K562 treated with DMSO at 1 percent for 48 hours (cell line): ENCODE data around the gene EXD3. TPM values are rescaled to one million over a fixed set of nuclear protein-coding genes. Genes with fewer than 3 reads are reported as not detected.

Experiments
- total RNA-seq: library from RNA; unstranded; fragments of 300-600 nt; gene quantifications from 2 replicates; pipeline ENCODE4 v1.2.3, GENCODE V29; 2022; ENCODE audit warnings: low replicate concordance; ENCODE audit errors: extremely low read depth

EXD3 gene, protein sequence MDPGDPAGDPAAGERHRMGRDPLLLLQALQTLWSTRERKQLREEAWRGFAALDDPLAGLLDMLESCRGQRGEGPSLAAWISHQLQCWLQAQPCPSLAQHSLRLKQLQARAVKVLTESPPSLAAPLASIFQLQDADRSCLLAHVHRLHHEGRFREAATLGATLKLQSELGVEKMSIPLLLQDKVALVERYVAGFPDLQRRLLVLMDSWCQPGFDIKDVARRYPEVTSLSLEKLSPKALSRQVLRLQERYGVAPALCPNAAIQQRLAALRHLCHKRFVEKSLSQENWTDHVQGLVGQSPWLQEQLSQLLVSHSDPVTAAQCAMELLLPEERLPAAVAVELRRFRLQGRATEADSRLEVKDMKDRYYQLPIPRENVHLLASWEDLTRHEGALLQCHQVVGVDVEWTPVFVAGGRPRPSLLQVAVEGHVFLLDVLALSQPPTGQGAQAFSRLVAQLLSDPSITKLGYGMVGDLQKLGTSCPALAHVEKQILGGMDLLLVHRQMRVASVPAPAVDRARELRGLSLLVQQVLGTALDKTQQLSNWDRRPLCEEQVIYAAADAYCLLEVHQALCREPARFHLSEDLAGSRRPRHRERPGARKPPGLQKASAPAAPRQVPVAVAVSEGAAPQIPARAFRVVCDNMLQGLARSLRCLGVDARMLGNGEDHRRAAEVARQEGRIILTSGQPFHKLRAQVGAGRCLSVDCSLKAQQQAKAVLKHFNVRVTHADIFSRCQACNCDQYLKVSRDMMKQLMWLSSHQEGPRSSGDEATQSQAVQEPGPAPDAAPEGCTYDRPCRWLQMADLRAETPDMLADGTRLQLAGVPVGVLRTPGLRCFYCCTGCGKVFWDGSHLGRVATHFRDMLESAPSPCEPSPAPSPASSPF
- not detected in 2 replicates for total RNA-seq

DNA sequence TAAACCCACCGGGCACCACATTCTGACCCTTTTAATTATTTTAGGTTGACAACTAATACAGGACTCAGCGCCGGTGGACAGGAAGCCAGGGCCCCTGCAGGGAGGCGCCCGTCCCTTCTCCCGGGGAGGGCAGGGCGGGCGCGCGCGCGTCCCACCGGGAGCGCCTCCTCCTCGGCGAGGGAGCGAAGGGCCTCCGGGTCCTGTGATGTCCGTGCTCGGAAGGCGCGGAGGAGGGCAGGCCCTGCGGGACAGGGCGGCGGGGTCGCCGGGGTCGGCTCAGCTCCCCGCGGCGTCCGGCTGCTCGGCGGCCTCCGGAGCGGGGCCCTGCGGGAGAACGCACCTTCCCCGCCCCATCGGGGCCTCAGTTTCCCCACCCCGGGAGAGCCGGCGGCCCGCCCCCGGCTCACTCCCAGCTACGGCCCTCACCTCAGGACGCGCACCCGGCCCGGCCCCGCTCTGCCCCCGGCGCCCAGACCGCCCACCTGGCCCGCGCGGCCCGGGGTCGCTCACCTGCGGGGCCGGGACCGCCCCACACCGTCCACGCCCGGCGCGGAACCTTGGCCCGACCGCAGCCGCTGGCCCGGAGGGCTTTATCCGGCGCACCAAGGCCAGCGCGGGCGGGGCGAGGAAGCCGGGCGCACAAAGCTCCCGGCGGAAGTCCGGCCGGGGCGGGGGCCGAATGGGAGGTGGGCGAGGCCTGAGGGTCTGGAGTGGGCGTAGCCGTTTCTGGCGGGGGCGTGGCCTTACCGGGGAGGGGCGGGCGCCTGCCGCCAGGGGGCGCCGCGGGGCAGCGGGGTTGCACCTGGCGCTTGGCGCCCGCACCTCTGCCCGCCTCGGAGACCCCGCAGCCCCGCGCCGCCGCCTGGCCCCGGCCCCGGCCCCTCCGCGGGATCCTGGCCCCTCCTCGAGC lies at the start of gene EXD3, which contains the start of gene NOXA1:
TSS of gene EXD3 (minus strand) at position 559 of the 910 bp plus-strand sequence. CDS start 27,805 bp downstream, outside the sequence.
TSS of gene NOXA1 (plus strand) at position 790 of the 910 bp plus-strand sequence. CDS start 137 bp downstream, outside the sequence.

DNA sequence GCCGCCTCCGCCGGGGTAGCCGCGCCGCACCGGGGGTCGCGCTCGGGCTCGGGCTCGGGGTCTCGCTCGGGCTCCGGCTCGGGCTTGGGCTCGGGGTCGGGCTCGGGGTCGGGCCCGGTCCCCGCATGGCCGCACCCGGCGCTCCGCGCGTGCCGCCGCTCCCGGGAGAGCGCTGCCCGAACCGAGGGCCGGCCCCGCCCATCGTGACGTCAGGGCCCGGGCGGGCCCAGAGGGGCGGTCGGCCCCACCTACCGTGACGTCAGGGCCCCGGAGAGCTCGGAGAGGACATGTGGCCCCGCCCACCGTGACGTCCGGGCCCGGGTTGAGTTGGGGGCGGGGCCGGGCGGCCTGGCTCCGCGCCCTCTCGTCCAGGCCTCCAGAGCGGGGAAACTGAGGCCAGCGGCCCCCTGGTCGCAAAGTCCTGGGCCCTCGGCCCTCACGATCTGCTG lies 36.2 kb upstream of the EXD3 start, which contains the start of gene NSMF:
TSS of gene NSMF (minus strand) at position 183 of the 449 bp plus-strand sequence. CDS start 232 bp downstream, outside the sequence.

DNA sequence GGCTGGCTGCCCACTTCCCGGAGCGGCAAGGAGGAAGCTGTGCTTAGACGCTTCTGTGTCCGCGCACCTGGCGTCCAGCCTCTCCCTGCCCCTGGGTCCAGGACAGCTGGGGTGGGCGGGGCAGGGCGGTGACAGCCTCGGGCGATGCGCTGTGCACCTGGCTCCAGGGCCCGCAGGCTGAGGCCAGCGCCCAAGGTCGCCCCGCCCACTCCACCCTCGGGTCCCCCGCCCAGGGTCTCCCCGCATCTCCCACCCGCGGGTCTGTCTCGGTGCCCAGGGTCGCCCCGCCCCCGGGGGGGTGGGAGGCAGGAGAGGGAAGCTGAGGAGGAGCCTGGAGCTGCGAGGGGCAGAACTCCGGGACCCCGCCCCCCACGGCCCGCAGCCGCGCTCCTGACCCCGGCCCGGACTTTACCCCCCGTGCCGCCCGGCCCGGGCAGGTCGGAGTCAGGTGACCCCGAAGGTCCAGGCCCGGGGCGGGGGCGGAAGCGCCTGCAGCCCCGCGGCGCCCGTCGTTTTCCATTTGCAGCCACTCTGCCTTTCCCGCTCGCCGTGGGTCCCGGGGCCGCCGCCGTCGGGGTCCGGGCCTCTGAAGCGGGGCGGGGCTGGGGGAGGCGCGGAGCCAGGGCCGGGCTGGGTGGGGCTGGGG lies 18.4 kb upstream of the EXD3 start, which contains the start of gene ENTPD8:
TSS of gene ENTPD8 (minus strand) at position 69 of the 646 bp plus-strand sequence. CDS start 3,072 bp downstream, outside the sequence.

DNA sequence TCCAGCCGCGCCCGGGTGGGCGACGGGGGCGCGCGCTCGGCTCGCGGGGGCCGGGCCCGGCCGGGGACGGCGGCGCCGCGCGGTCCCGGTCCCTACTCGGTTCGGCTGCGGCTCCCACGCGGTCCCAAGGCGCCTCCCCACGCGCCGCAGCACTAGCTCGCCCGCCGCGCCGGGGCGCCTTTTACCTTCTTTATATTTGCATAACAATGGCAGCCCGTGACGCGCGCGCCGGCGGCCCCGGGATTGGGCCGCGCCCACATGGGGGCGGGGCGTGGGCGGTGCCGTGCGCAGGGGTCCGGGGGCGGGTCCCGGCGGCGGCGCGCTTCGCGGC lies 120.9 kb downstream of the EXD3 start, which contains the start of gene NRARP:
TSS of gene NRARP (minus strand) at position 154 of the 331 bp plus-strand sequence. CDS start 343 bp downstream, outside the sequence.

DNA sequence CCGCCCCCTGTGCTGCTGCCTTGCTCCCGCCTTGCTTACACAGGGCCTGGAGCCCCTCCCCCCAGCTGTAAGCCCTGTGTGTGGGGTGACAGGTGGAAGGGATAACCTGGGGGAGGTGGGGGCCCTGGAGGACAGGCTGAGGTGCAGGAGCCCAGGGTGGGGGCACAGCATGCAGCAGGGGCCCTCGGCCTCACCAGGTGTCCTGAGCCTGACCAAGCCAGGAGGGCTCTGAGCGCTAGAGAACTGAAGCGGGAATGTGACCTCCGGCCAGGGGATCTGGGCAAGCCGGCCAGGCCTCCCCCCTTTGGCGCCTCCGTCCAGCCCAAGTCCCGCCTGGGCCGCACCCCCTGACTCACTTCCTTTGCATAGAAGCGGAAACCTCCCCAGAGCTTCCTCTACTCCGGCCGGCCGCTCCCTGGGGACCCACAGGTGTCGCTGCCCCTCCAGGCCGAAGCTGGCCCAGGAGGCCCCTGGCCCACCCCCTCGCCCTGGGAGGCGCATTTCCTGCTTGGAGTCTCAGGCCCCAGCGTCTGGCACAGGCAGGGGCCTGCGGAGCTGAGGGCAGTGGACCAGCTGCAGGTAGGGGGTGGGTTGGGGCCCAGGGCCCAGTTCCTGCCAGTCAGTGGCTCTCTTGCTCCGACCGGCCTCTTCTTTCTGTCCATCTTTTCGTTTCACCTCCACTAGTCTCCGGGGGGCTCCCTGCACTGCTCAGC lies 145.5 kb downstream of the EXD3 start, which contains the start of gene TOR4A:
TSS of gene TOR4A (plus strand) at position 398 of the 713 bp plus-strand sequence. CDS start 964 bp downstream, outside the sequence.

Other genes starting within 250 kb of the EXD3 start
- gene ANAPC2, start 234.6 kb downstream of the EXD3 start, total RNA-seq, result not detected in 2 replicates
- not detected in 2 replicates for gene SSNA1, start 234.5 kb downstream of the EXD3 start, total RNA-seq
- gene TPRN, start 222.4 kb downstream of the EXD3 start, total RNA-seq, result not detected in 2 replicates
- not detected in 2 replicates for gene TMEM203, start 217.5 kb downstream of the EXD3 start, total RNA-seq
- not detected in 2 replicates for gene NDOR1, start 217.5 kb downstream of the EXD3 start, total RNA-seq
- gene RNF208, start 200.9 kb downstream of the EXD3 start, total RNA-seq, result not detected in 2 replicates
- not detected in 2 replicates for gene CYSRT1, start 198.0 kb downstream of the EXD3 start, total RNA-seq
- gene RNF224, start 195.7 kb downstream of the EXD3 start, total RNA-seq, result not detected in 2 replicates
- gene SLC34A3, start 192.3 kb downstream of the EXD3 start, total RNA-seq, result not detected in 2 replicates
- 943 TPM in 1 of 2 replicates, not detected in the other for gene TUBB4B, start 181.9 kb downstream of the EXD3 start, total RNA-seq
- not detected in 2 replicates for gene STPG3, start 171.9 kb downstream of the EXD3 start, total RNA-seq
- not detected in 2 replicates for gene NELFB, start 167.8 kb downstream of the EXD3 start, total RNA-seq
- gene TOR4A, start 145.4 kb downstream of the EXD3 start, total RNA-seq, result 87.0 TPM in 1 of 2 replicates, not detected in the other
- gene NRARP, start 120.9 kb downstream of the EXD3 start, total RNA-seq, result not detected in 2 replicates
- not detected in 2 replicates for gene NOXA1, start 231 bp upstream of the EXD3 start, total RNA-seq
- not detected in 2 replicates for gene ENTPD8, start 18.2 kb upstream of the EXD3 start, total RNA-seq
- gene NSMF, start 36.2 kb upstream of the EXD3 start, total RNA-seq, result not detected in 2 replicates
- gene PNPLA7, start 127.2 kb upstream of the EXD3 start, total RNA-seq, result not detected in 2 replicates
- not detected in 2 replicates for gene MRPL41, start 128.7 kb upstream of the EXD3 start, total RNA-seq
- gene DPH7, start 155.8 kb upstream of the EXD3 start, total RNA-seq, result not detected in 2 replicates
- not detected in 2 replicates for gene ZMYND19, start 167.3 kb upstream of the EXD3 start, total RNA-seq
- not detected in 2 replicates for gene ARRDC1, start 182.5 kb upstream of the EXD3 start, total RNA-seq
- gene EHMT1, start 195.8 kb upstream of the EXD3 start, total RNA-seq, result not detected in 2 replicates